Glutamatergic neuron (in vitro differentiated cells): Measurements from ENCODE around the gene C1QBP. TPM values are rescaled to one million over a fixed set of nuclear protein-coding genes. Genes with fewer than 3 reads are reported as not detected.

ENCODE experiments used
- DNase-seq: peaks from one replicate; pipeline ENCODE4 v3.0.0; 2022
- H3K27ac Mint-ChIP-seq: one replicate; pipeline ENCODE4 v1.8.0; 2020; ENCODE audit warnings: mild to moderate bottlenecking, mixed read lengths, inconsistent platforms; ENCODE audit not compliant: unreplicated experiment
- H3K27me3 Mint-ChIP-seq: one replicate; pipeline ENCODE4 v1.8.0; 2020; ENCODE audit warnings: mild to moderate bottlenecking, moderate library complexity, mixed read lengths, inconsistent platforms; ENCODE audit not compliant: unreplicated experiment
- H3K36me3 Mint-ChIP-seq: one replicate; pipeline ENCODE4 v1.8.0; 2020; ENCODE audit warnings: mild to moderate bottlenecking, mixed read lengths, inconsistent platforms; ENCODE audit not compliant: unreplicated experiment
- H3K4me1 Mint-ChIP-seq: one replicate; pipeline ENCODE4 v1.8.0; 2020; ENCODE audit warnings: mild to moderate bottlenecking, low read depth, mixed read lengths, inconsistent platforms; ENCODE audit not compliant: unreplicated experiment
- H3K4me3 Mint-ChIP-seq: one replicate; pipeline ENCODE4 v1.8.0; 2020; ENCODE audit warnings: mild to moderate bottlenecking, mixed read lengths, inconsistent platforms; ENCODE audit not compliant: unreplicated experiment
- H3K9me3 Mint-ChIP-seq: one replicate; pipeline ENCODE4 v1.8.0; 2020; ENCODE audit warnings: mild to moderate bottlenecking, moderate library complexity, mixed read lengths, inconsistent platforms; ENCODE audit not compliant: unreplicated experiment
- CTCF ChIP-seq: fragments of 200-600 bp; sonication (generic); IDR thresholded peaks from one replicate; pipeline ENCODE4 v1.5.0; 2021; ENCODE audit not compliant: partially characterized antibody, unreplicated experiment
- total RNA-seq: library from RNA; stranded (reverse); fragmentation: NEBNext Ultra II Directional; extraction: Animal tissue kit (Norgen Biotek cat#: 25700); gene quantifications from one replicate; pipeline ENCODE4 v1.2.1, GENCODE V29; 2021; ENCODE audit not compliant: unreplicated experiment

C1QBP gene
- total RNA-seq, 1 donor from 2014 or later, result 96.4 TPM

DNA sequence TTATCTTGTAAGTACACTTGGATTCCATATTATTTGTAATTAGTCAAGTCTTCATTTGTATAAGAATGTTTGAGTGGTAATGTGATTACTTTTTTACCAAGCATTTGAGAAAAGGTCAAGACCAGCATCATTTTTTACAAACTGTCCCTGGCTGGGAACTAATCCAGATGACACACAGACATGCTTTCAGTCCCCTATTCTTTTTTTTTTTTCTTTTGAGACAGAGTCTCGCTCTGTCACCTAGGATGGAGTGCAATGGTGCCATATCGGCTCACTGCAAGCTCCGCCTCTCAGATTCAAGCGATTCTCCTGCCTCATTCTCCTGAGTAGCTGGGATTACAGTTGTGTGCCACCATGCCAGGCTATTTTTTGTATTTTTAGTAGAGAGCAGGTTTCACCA lies 42.5 kb upstream of the C1QBP start:
- H3K4me3 Mint-ChIP-seq, result no peak overlapping the region
- no peaks in the 10 kb centered on the region for H3K27me3 Mint-ChIP-seq
- TF ChIP-seq CTCF, result no peak
- peaks cover 3% of the 10 kb centered on the region for H3K4me1 Mint-ChIP-seq
- H3K27ac Mint-ChIP-seq, result no peak overlapping the region
- peaks cover 6% of the 10 kb centered on the region for H3K9me3 Mint-ChIP-seq
- peaks cover 5% of the 10 kb centered on the region for H3K36me3 Mint-ChIP-seq
- DNase-seq, result no peak

DNA sequence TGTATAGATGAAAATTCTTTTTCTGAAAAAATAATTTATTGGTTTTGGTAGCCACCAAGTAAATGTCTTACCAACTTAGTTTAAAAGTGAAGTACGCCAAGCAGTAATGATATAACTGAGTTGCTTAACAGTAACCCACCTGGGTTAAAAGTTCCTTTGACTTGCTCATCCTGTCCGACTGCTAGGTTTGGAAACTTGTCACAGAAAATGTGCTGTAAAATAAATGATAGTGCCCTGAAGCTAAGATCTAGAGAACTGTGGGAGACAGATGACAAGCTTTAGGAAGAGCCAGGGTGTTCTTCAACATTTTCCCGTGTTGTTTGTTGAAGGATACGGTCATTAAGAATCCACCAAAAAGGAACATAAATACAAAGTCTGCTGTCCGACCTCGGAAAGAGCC lies 42.0 kb upstream of the C1QBP start:
- H3K4me1 Mint-ChIP-seq, result peaks cover 3% of the 10 kb centered on the region
- no peaks in the 10 kb centered on the region for H3K27me3 Mint-ChIP-seq
- no peak overlapping the region for H3K27ac Mint-ChIP-seq
- no peak overlapping the region for H3K4me3 Mint-ChIP-seq
- no peak for TF ChIP-seq CTCF
- peaks cover 6% of the 10 kb centered on the region for H3K9me3 Mint-ChIP-seq
- peaks cover 5% of the 10 kb centered on the region for H3K36me3 Mint-ChIP-seq
- DNase-seq, result no peak

- no peaks in the 10 kb centered on the region for H3K27me3 Mint-ChIP-seq
- H3K9me3 Mint-ChIP-seq, result peaks cover 2% of the 10 kb centered on the region
- TF ChIP-seq CTCF, result no peak
- H3K36me3 Mint-ChIP-seq, result peaks cover 5% of the 10 kb centered on the region
- no peaks in the 10 kb centered on the region for H3K4me1 Mint-ChIP-seq
- no peak overlapping the region for H3K4me3 Mint-ChIP-seq
- no peak overlapping the region for H3K27ac Mint-ChIP-seq
- no peak for DNase-seq
Measured at GRCh38 chr17:5478992-5479391, 40.0 kb upstream of the C1QBP start.

- Mint-ChIP-seq H3K4me1 (no peaks in the 10 kb centered on the region), H3K9me3 (peaks cover 2% of the 10 kb centered on the region), H3K27ac (no peak overlapping the region), H3K4me3 (no peak overlapping the region), H3K36me3 (peaks cover 5% of the 10 kb centered on the region), H3K27me3 (no peaks in the 10 kb centered on the region)
- DNase-seq, result no peak
- no peak for TF ChIP-seq CTCF
Measured at GRCh38 chr17:5473906-5474305, 35.0 kb upstream of the C1QBP start.

- Mint-ChIP-seq H3K9me3 (peaks cover 5% of the 10 kb centered on the region), H3K4me3 (no peak overlapping the region), H3K4me1 (peaks cover 2% of the 10 kb centered on the region), H3K27ac (no peak overlapping the region), H3K36me3 (peaks cover 5% of the 10 kb centered on the region), H3K27me3 (no peaks in the 10 kb centered on the region)
- no peak for DNase-seq
- TF ChIP-seq CTCF, result no peak
Measured at GRCh38 chr17:5472511-5472910, 33.6 kb upstream of the C1QBP start.
